ENCODE data around the gene CEACAM1. TPM values are rescaled to one million over a fixed set of nuclear protein-coding genes. Genes with fewer than 3 reads are reported as not detected.

The CEACAM1 gene
- total RNA-seq, 3 donors from 2014 or later (not counting 1 experiment from before 2014, with no cell fraction given) = 1.3 to 1.9 TPM; not detected in 1

GRCh38 chr19:42567567-42567966 is 39.3 kb upstream of the CEACAM1 start:
- 86% methylated on average over 4 of the region's 4 CpGs for WGBS (ENCODE audit: insufficient coverage)
- no peaks in the 10 kb centered on the region for H3K9me3 Mint-ChIP-seq
- no peaks in the 10 kb centered on the region for H3K4me1 ChIP-seq (ENCODE audit: control insufficient read depth, insufficient read depth, low read length)
- H3K9me3 ChIP-seq (ENCODE audit: control insufficient read depth, insufficient read depth, low read length) = no peaks in the 10 kb centered on the region
- H3K36me3 Mint-ChIP-seq = no peaks in the 10 kb centered on the region
- no peak overlapping the region for H3K4me3 Mint-ChIP-seq
- ATAC-seq (no peak), DNase-seq (no peak)
- H3K27ac Mint-ChIP-seq = no peak overlapping the region
- H3K4me3 ChIP-seq (ENCODE audit: low read length) = no peak overlapping the region
- intact Hi-C loops (cut with micrococcal nuclease) = no loop called here
- TF ChIP-seq CTCF (IDR thresholded peaks at IDR 0.05) = no peak
- no peaks in the 10 kb centered on the region for H3K36me3 ChIP-seq (ENCODE audit: control insufficient read depth, insufficient read depth, low read length)
- H3K27me3 ChIP-seq (ENCODE audit: control insufficient read depth, insufficient read depth, low read length) = no peaks in the 10 kb centered on the region
- H3K4me1 Mint-ChIP-seq = peaks cover 0 to 5% of the 10 kb centered on the region in 2 donors
- H3K27me3 Mint-ChIP-seq (ENCODE audit: low read depth in 2 of 2) = peaks cover 6 to 9% of the 10 kb centered on the region in 2 donors
- no peak overlapping the region for H3K27ac ChIP-seq (ENCODE audit: low read length)

GRCh38 chr19:42563352-42564210 is 35.3 kb upstream of the CEACAM1 start:
- WGBS (ENCODE audit: insufficient coverage) = 22% methylated on average over 6 of the region's 7 CpGs
- H3K27ac Mint-ChIP-seq = no peak overlapping the region
- Histone ChIP-seq H3K27me3 (ENCODE audit: control insufficient read depth, insufficient read depth, low read length) (no peaks in the 10 kb centered on the region), H3K9me3 (ENCODE audit: control insufficient read depth, insufficient read depth, low read length) (no peaks in the 10 kb centered on the region), H3K27ac (ENCODE audit: low read length) (no peak overlapping the region), H3K4me1 (ENCODE audit: control insufficient read depth, insufficient read depth, low read length) (no peaks in the 10 kb centered on the region), H3K36me3 (ENCODE audit: control insufficient read depth, insufficient read depth, low read length) (no peaks in the 10 kb centered on the region), H3K4me3 (ENCODE audit: low read length) (no peak overlapping the region)
- no peaks in the 10 kb centered on the region for H3K9me3 Mint-ChIP-seq
- no peak overlapping the region for H3K4me3 Mint-ChIP-seq
- TF ChIP-seq CTCF (IDR thresholded peaks at IDR 0.05) = peak; percentile 47
- H3K36me3 Mint-ChIP-seq = no peaks in the 10 kb centered on the region
- intact Hi-C loops (cut with micrococcal nuclease) = no loop called here
- DNase-seq (peak in 1 of 2 donors; percentile 55), ATAC-seq (peak; percentile 62 to 86 (median 73))
- H3K4me1 Mint-ChIP-seq = peaks cover 0 to 5% of the 10 kb centered on the region in 2 donors
- H3K27me3 Mint-ChIP-seq (ENCODE audit: low read depth in 2 of 2) = peaks cover 0 to 15% of the 10 kb centered on the region in 2 donors

GRCh38 chr19:42561512-42561911 is 33.2 kb upstream of the CEACAM1 start:
- Histone ChIP-seq H3K36me3 (ENCODE audit: control insufficient read depth, insufficient read depth, low read length) (no peaks in the 10 kb centered on the region), H3K4me3 (ENCODE audit: low read length) (no peak overlapping the region), H3K27me3 (ENCODE audit: control insufficient read depth, insufficient read depth, low read length) (no peaks in the 10 kb centered on the region), H3K9me3 (ENCODE audit: control insufficient read depth, insufficient read depth, low read length) (no peaks in the 10 kb centered on the region), H3K4me1 (ENCODE audit: control insufficient read depth, insufficient read depth, low read length) (no peaks in the 10 kb centered on the region), H3K27ac (ENCODE audit: low read length) (no peak overlapping the region)
- ATAC-seq (no peak), DNase-seq (no peak)
- intact Hi-C loops (cut with micrococcal nuclease) = no loop called here
- H3K27me3 Mint-ChIP-seq (ENCODE audit: low read depth in 2 of 2) = peaks cover 12 to 19% of the 10 kb centered on the region in 2 donors
- no peak overlapping the region for H3K4me3 Mint-ChIP-seq
- TF ChIP-seq CTCF (IDR thresholded peaks at IDR 0.05) = no peak
- H3K27ac Mint-ChIP-seq = no peak overlapping the region
- H3K9me3 Mint-ChIP-seq = no peaks in the 10 kb centered on the region
- no peaks in the 10 kb centered on the region for H3K4me1 Mint-ChIP-seq
- H3K36me3 Mint-ChIP-seq = no peaks in the 10 kb centered on the region
- 90% methylated on average over 2 of the region's 2 CpGs for WGBS (ENCODE audit: insufficient coverage)
